Prostate gland (tissue), 2 donors: Measurements from ENCODE around the gene CACNA1B. TPM values are rescaled to one million over a fixed set of nuclear protein-coding genes. Genes with fewer than 3 reads are reported as not detected.

ENCODE experiments used
- DNase-seq: peaks from one replicate; pipeline ENCODE4 v3.0.0-alpha.2; 2019; ENCODE audit warnings: low spot score
- H3K27ac ChIP-seq, 2 donors: fragments of 200-600 bp; sonication (generic); 2 replicates each; pipeline ENCODE4 v1.5.1; 2017 to 2019
- H3K27me3 ChIP-seq: fragments of 200-600 bp; sonication (generic); replicated peaks from 2 replicates; pipeline ENCODE4 v1.5.1; 2019; ENCODE audit not compliant: insufficient read depth
- H3K36me3 ChIP-seq, 2 donors: fragments of 200-600 bp; sonication (generic); 1 replicate in 1 of 2; 2 replicates in 1 of 2; pipeline versions ENCODE4 v1.5.1 to v1.8.1; 2017 to 2019
- H3K4me1 ChIP-seq: fragments of 200-600 bp; sonication (generic); replicated peaks from 2 replicates; pipeline ENCODE4 v1.5.1; 2019
- H3K4me3 ChIP-seq, 2 donors: fragments of 200-600 bp; sonication (generic); 2 replicates each; pipeline ENCODE4 v1.5.1; 2017 to 2019
- H3K9me3 ChIP-seq: fragments of 200-600 bp; sonication (generic); 2 replicates; pipeline ENCODE4 v1.5.1; 2017
- POLR2A ChIP-seq: fragments of 450-650 bp; IDR thresholded peaks from one replicate; pipeline ENCODE4 v1.6.1; 2016; ENCODE audit warnings: antibody characterized with exemption, mild to moderate bottlenecking
- POLR2AphosphoS5 ChIP-seq: sonication (generic); formaldehyde crosslinking; IDR thresholded peaks from one replicate; pipeline ENCODE4 v1.6.1; 2017; ENCODE audit warnings: antibody characterized with exemption
- WGBS: methylation state at CpG from one replicate; pipeline ENCODE4 v1.1.5; 2018; 5-methylcytosine and 5-hydroxymethylcytosine counted together
- intact Hi-C: fragments of 100-400 bp; cut with DNase I; formaldehyde crosslinking; loops from one replicate; pipeline ENCODE4 v1.14.2; 2022
- total RNA-seq, 2 donors: library from RNA; depleted of rRNA; stranded (reverse); fragments of >200 nt; gene quantifications; one replicate each; pipeline ENCODE4 v1.1.0, GENCODE V29; 2016
- TF ChIP-seq, protein P1 (sequence below), 4 experiments: fragments of 200-600 bp in 2 of 4; fragments of 450-650 bp in 2 of 4; sonication (generic) in 2 of 4; IDR thresholded peaks; 1 replicate in 3 of 4; 2 replicates in 1 of 4; pipeline ENCODE4 v1.5.1; 2016 to 2019; ENCODE audit warnings: antibody characterized with exemption in 4 of 4, mild to moderate bottlenecking in 2 of 4, moderate library complexity in 2 of 4

The CACNA1B gene
- total RNA-seq, 2 donors from 2014 or later, result 0.36 to 6.0 TPM

DNA sequence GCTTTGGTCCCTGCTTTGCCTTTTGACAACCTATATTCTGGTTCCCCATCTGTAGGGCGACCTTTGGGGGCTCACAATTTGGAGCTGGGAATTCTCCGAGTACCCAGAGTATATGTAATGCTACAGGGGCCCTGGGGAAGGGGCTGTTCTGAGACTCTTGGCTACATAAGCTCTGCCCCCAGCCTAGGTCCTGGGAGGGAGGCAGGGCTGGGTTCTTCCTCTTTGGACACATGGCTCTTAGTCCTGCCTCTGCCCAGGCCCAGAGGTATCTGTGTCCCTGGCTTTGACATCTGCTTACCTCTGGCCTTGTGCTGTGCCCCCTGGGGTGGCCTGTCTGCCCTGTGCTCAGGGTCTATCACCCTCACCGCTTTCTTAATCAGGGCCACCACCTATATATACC is 181.6 kb downstream of the CACNA1B start:
- intact Hi-C loops, result no loop called here
- Histone ChIP-seq H3K27me3 (no peaks in the 10 kb centered on the region), H3K4me1 (no peaks in the 10 kb centered on the region), H3K36me3 (no peaks in the 10 kb centered on the region), H3K4me3 (no peak overlapping the region), H3K27ac (no peak overlapping the region), H3K9me3 (no peaks in the 10 kb centered on the region)
- WGBS, result 92% methylated on average over 3 of the region's 3 CpGs
- no peak for DNase-seq
- TF ChIP-seq POLR2A (no peak), POLR2AphosphoS5 (no peak)
- TF ChIP-seq, protein P1, sequence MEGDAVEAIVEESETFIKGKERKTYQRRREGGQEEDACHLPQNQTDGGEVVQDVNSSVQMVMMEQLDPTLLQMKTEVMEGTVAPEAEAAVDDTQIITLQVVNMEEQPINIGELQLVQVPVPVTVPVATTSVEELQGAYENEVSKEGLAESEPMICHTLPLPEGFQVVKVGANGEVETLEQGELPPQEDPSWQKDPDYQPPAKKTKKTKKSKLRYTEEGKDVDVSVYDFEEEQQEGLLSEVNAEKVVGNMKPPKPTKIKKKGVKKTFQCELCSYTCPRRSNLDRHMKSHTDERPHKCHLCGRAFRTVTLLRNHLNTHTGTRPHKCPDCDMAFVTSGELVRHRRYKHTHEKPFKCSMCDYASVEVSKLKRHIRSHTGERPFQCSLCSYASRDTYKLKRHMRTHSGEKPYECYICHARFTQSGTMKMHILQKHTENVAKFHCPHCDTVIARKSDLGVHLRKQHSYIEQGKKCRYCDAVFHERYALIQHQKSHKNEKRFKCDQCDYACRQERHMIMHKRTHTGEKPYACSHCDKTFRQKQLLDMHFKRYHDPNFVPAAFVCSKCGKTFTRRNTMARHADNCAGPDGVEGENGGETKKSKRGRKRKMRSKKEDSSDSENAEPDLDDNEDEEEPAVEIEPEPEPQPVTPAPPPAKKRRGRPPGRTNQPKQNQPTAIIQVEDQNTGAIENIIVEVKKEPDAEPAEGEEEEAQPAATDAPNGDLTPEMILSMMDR (IDR thresholded peaks at IDR 0.05), result no peak

DNA sequence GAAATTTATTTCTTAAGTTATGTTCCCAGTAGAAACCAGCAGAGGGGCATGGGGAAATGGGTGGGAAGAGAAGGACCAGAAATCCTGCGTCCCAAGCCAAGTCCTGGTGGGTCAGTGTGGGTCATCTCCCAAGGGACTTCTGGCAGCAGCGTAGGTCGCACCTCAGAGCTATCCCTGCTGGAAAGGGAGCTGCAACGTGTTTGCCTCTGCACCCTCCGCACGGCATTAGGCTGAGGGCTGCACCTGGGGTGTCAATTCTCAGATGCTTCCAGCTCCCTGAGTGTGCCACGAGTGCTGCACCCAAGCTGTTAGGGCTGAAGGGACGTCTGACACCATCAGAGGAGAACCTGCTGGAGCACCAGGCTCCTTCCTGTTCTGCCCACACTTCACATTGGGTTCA is 182.8 kb downstream of the CACNA1B start:
- Histone ChIP-seq H3K9me3 (no peaks in the 10 kb centered on the region), H3K27me3 (no peaks in the 10 kb centered on the region), H3K27ac (no peak overlapping the region), H3K36me3 (no peaks in the 10 kb centered on the region), H3K4me3 (no peak overlapping the region), H3K4me1 (no peaks in the 10 kb centered on the region)
- WGBS, result 90% methylated on average over 8 of the region's 8 CpGs
- no peak for DNase-seq
- intact Hi-C loops, result no loop called here
- TF ChIP-seq, protein P1 (IDR thresholded peaks at IDR 0.05), result no peak
- TF ChIP-seq POLR2A, result no peak
- no peak for TF ChIP-seq POLR2AphosphoS5

DNA sequence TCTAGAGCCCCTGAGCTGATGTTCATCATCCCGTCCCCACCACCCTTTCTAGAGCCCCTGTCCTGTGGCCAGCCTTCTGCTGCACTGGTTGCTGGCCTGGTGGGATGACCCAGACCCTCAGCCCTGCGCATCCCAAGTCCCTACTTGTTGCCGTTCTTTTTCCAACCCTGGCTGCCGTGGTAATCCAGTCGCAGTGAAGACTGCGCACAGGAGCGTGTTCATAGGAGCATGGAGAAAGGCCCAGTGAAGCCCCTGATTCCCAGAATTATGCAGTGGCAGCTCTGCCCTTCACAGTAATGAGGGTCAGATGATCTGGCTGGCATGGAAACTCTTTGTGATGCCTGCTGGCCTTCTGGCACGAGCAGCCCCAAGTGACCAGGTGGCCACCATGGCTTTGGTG is 183.3 kb downstream of the CACNA1B start:
- intact Hi-C loops, result no loop called here
- Histone ChIP-seq H3K36me3 (no peaks in the 10 kb centered on the region), H3K27ac (no peak overlapping the region), H3K4me1 (no peaks in the 10 kb centered on the region), H3K27me3 (no peaks in the 10 kb centered on the region), H3K4me3 (no peak overlapping the region), H3K9me3 (no peaks in the 10 kb centered on the region)
- TF ChIP-seq POLR2A, result no peak
- TF ChIP-seq, protein P1 (IDR thresholded peaks at IDR 0.05), result no peak
- TF ChIP-seq POLR2AphosphoS5, result no peak
- 96% methylated on average over 8 of the region's 8 CpGs for WGBS
- no peak for DNase-seq

DNA sequence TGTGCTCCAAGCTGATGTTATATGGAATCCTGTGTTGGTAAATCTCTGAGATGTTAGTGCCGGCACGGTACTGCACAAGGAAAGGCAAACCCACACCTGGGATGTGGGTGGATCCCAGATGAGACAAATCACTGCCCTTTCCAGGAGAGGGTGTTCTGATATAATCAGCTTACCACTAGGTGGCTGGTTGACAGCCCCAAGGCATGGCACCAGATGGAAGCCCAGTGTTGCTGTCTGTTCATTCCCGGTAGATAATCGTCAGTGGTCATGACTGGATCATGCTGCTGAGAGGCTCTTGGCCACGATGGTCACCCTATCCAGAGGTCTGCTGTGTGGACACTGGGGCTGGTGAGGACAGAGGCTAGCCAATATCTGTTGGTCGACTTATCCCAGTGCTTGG is 184.0 kb downstream of the CACNA1B start:
- H3K9me3 ChIP-seq, result no peaks in the 10 kb centered on the region
- WGBS, result 91% methylated on average over 6 of the region's 6 CpGs
- no peak for DNase-seq

DNA sequence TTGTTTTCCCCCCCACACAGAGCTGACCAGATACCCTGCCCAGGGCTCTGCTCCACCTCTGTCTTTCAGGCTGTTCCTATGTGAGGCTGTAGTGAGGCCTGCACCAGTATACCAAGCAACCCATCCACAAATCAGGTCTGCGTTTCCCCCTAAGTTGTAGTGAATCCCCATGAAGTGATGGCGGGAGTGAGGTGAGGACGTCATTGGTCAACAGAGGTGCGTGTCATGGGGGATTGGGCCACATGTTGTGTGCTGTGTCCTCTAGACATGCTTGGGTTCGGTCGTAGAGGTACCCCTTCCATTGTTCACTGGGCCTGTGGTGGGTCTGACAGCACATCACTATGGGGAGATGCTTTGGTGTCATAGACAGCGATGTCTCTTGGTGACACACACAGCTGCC is 184.6 kb downstream of the CACNA1B start:
- TF ChIP-seq POLR2A (no peak), POLR2AphosphoS5 (no peak)
- TF ChIP-seq, protein P1 (IDR thresholded peaks at IDR 0.05), result no peak
- no peak for DNase-seq
- Histone ChIP-seq H3K27me3 (no peaks in the 10 kb centered on the region), H3K36me3 (no peaks in the 10 kb centered on the region), H3K4me3 (no peak overlapping the region), H3K27ac (no peak overlapping the region), H3K4me1 (no peaks in the 10 kb centered on the region), H3K9me3 (no peaks in the 10 kb centered on the region)
- whole genome bisulfite sequencing, result 87% methylated on average over 7 of the region's 7 CpGs
- intact Hi-C loops, result no loop called here

More for the DNA sequence above, 184.0 kb downstream of the CACNA1B start:
- intact Hi-C loops, result no loop called here
- TF ChIP-seq, protein P1 (IDR thresholded peaks at IDR 0.05), result no peak
- TF ChIP-seq POLR2A (no peak), POLR2AphosphoS5 (no peak)
- no peak overlapping the region for H3K4me3 ChIP-seq
- no peak overlapping the region for H3K27ac ChIP-seq
- H3K36me3 ChIP-seq, result no peaks in the 10 kb centered on the region
- no peaks in the 10 kb centered on the region for H3K4me1 ChIP-seq
- H3K27me3 ChIP-seq, result no peaks in the 10 kb centered on the region
